ENCODE measurements around the gene TADA2B.

GRCh38 chr4:7052313-7052712 is 9.1 kb downstream of the TADA2B start:
- no peak for TF ChIP-seq EZH2 (IDR thresholded peaks at IDR 0.05; ENCODE audit: insufficient read depth, poor library complexity, severe bottlenecking)
- TF ChIP-seq EZH2phosphoT487 (IDR thresholded peaks at IDR 0.05; ENCODE audit: insufficient read depth, low read depth) = no peak
